ENCODE data around the gene ATG16L1. TPM values are rescaled to one million over a fixed set of nuclear protein-coding genes. Genes with fewer than 3 reads are reported as not detected.

Gene ATG16L1
- total RNA-seq, 2 experiments from 2014 or later = 23.0 to 24.6 TPM

- no peak for ATAC-seq
- DNase-seq = no peak
- ChIA-PET POLR2A (no interaction called here), CTCF (interaction anchor here (1.2 kb wide), 1 partner anchor 208 kb away, joined by 3 read pairs; no protein-coding TSS in a partner anchor)
- intact Hi-C loops (cut with DNase I, micrococcal nuclease) = no loop called here
- Mint-ChIP-seq H3K27ac (peak overlapping the region; percentile 79), H3K27me3 (no peaks in the 10 kb centered on the region), H3K4me3 (no peak overlapping the region), H3K4me1 (peaks cover 47% of the 10 kb centered on the region), H3K9me3 (ENCODE audit: low read depth) (no peaks in the 10 kb centered on the region), H3K36me3 (ENCODE audit: low read depth) (peaks cover 76% of the 10 kb centered on the region)
These were observed 10.5 kb downstream of the ATG16L1 start for GRCh38 chr2:233261819-233262555.

- intact Hi-C loops (cut with DNase I, micrococcal nuclease) = no loop called here
- DNase-seq (no peak), ATAC-seq (no peak)
- CTCF ChIA-PET = interaction anchor here (1.4 kb wide), 1 partner anchor 11 kb away, joined by 3 read pairs; the partner anchor contains the start of gene ATG16L1
- Mint-ChIP-seq H3K36me3 (ENCODE audit: low read depth) (peaks cover 75% of the 10 kb centered on the region), H3K9me3 (ENCODE audit: low read depth) (no peaks in the 10 kb centered on the region), H3K27me3 (no peaks in the 10 kb centered on the region), H3K4me3 (no peak overlapping the region), H3K4me1 (peaks cover 53% of the 10 kb centered on the region), H3K27ac (peak overlapping the region; percentile 59)
- POLR2A ChIA-PET = no interaction called here
These were observed 11.1 kb downstream of the ATG16L1 start for GRCh38 chr2:233262562-233262961.

- ChIA-PET POLR2A (no interaction called here), CTCF (interaction anchor here (1.4 kb wide), 1 partner anchor 12 kb away, joined by 3 read pairs; the partner anchor contains the start of gene ATG16L1)
- ATAC-seq = no peak
- Mint-ChIP-seq H3K4me3 (no peak overlapping the region), H3K4me1 (peaks cover 56% of the 10 kb centered on the region), H3K27ac (peak overlapping the region; percentile 59), H3K9me3 (ENCODE audit: low read depth) (no peaks in the 10 kb centered on the region), H3K27me3 (no peaks in the 10 kb centered on the region), H3K36me3 (ENCODE audit: low read depth) (peaks cover 74% of the 10 kb centered on the region)
- no peak for DNase-seq
- intact Hi-C loops (cut with DNase I, micrococcal nuclease) = no loop called here
These were observed 11.6 kb downstream of the ATG16L1 start for GRCh38 chr2:233263045-233263570.

- no peaks in the 10 kb centered on the region for H3K9me3 Mint-ChIP-seq (ENCODE audit: low read depth)
- ATAC-seq (no peak), DNase-seq (no peak)
- H3K36me3 Mint-ChIP-seq (ENCODE audit: low read depth) = peaks cover 76% of the 10 kb centered on the region
- peaks cover 59% of the 10 kb centered on the region for H3K4me1 Mint-ChIP-seq
- peak overlapping the region; percentile 29 for H3K27ac Mint-ChIP-seq
- CTCF ChIA-PET = interaction anchor here (1.2 kb wide), 1 partner anchor 412 kb away, joined by 4 read pairs; no protein-coding TSS in a partner anchor
- H3K27me3 Mint-ChIP-seq = no peaks in the 10 kb centered on the region
- intact Hi-C loops (cut with DNase I, micrococcal nuclease) = loop anchor here (5.0 kb wide), 5 partner anchors 88 to 657 kb away; partner anchors contain the start of gene DGKD (in 1 of the 2)
- no peak overlapping the region for H3K4me3 Mint-ChIP-seq
- POLR2A ChIA-PET = interaction anchor here (0.5 kb wide), 1 partner anchor 258 kb away, joined by 3 read pairs; no protein-coding TSS in a partner anchor
These were observed 13.2 kb downstream of the ATG16L1 start for GRCh38 chr2:233264667-233265066.

- H3K9me3 Mint-ChIP-seq (ENCODE audit: low read depth) = no peaks in the 10 kb centered on the region
- CTCF ChIA-PET = interaction anchor here (0.9 to 1.1 kb wide), 2 partner anchors 10 to 14 kb away, joined by 3 to 4 read pairs; partner anchors contain the start of gene ATG16L1
- H3K27ac Mint-ChIP-seq = peak overlapping the region; percentile 98
- peaks cover 79% of the 10 kb centered on the region for H3K36me3 Mint-ChIP-seq (ENCODE audit: low read depth)
- POLR2A ChIA-PET = interaction anchor here (0.6 kb wide), 2 partner anchors 108 to 128 kb away, joined by 3 to 5 read pairs; no protein-coding TSS in a partner anchor
- peaks cover 63% of the 10 kb centered on the region for H3K4me1 Mint-ChIP-seq
- H3K4me3 Mint-ChIP-seq = no peak overlapping the region
- H3K27me3 Mint-ChIP-seq = no peaks in the 10 kb centered on the region
- ATAC-seq = no peak
- intact Hi-C loops (cut with DNase I, micrococcal nuclease) = loop anchor here (5.0 kb wide), 5 partner anchors 86 to 659 kb away; partner anchors contain the start of gene DGKD (in 1 of the 2)
- DNase-seq = no peak
These were observed 14.5 kb downstream of the ATG16L1 start for GRCh38 chr2:233265899-233266431.

GRCh38 chr2:233266481-233266880 lies 15.0 kb downstream of the ATG16L1 start:
- intact Hi-C loops (cut with DNase I, micrococcal nuclease) = loop anchor here (5.0 kb wide), 5 partner anchors 86 to 659 kb away; partner anchors contain the start of gene DGKD (in 1 of the 2)
- peak overlapping the region; percentile 98 for H3K27ac Mint-ChIP-seq
- H3K9me3 Mint-ChIP-seq (ENCODE audit: low read depth) = no peaks in the 10 kb centered on the region
- peaks cover 63% of the 10 kb centered on the region for H3K4me1 Mint-ChIP-seq
- no peak overlapping the region for H3K4me3 Mint-ChIP-seq
- DNase-seq = no peak
- H3K27me3 Mint-ChIP-seq = no peaks in the 10 kb centered on the region
- ChIA-PET POLR2A (interaction anchor here (0.6 to 0.7 kb wide), 3 partner anchors 109 to 579 kb away, joined by 3 to 5 read pairs (median 3); no protein-coding TSS in a partner anchor), CTCF (interaction anchor here (0.9 to 2.4 kb wide), 3 partner anchors 10 to 15 kb away, joined by 3 to 19 read pairs (median 4); partner anchors contain the start of gene ATG16L1)
- peaks cover 78% of the 10 kb centered on the region for H3K36me3 Mint-ChIP-seq (ENCODE audit: low read depth)
- no peak for ATAC-seq

GRCh38 chr2:233267516-233268245 lies 16.2 kb downstream of the ATG16L1 start:
- DNase-seq = peak; percentile 85
- Mint-ChIP-seq H3K36me3 (ENCODE audit: low read depth) (peaks cover 77% of the 10 kb centered on the region), H3K4me3 (peak overlapping the region; percentile 53), H3K27me3 (no peaks in the 10 kb centered on the region), H3K27ac (peak overlapping the region; percentile 98), H3K4me1 (peaks cover 66% of the 10 kb centered on the region), H3K9me3 (ENCODE audit: low read depth) (no peaks in the 10 kb centered on the region)
- POLR2A ChIA-PET = interaction anchor here (0.5 to 0.9 kb wide), 9 partner anchors 14 to 638 kb away, joined by 3 to 5 read pairs (median 3); partner anchors contain the start of genes ATG16L1 and INPP5D
- intact Hi-C loops (cut with DNase I, micrococcal nuclease) = loop anchor here (1.0 to 5.0 kb wide), 8 partner anchors 16 to 717 kb away; partner anchors contain the start of genes ATG16L1 (in 2 of the 2), DGKD (in 1 of the 2), EIF4E2 (in 1 of the 2) and TIGD1 (in 1 of the 2)
- peak; percentile 95 for ATAC-seq
- CTCF ChIA-PET = interaction anchor here (0.6 to 2.4 kb wide), 10 partner anchors 13 to 907 kb away, joined by 3 to 19 read pairs (median 3); partner anchors contain the start of genes ATG16L1 and INPP5D

GRCh38 chr2:233270366-233270765 lies 18.9 kb downstream of the ATG16L1 start:
- peak overlapping the region; percentile 98 for H3K27ac Mint-ChIP-seq
- ChIA-PET POLR2A (no interaction called here), CTCF (interaction anchor here (0.9 to 1.6 kb wide), 8 partner anchors 10 to 216 kb away, joined by 3 to 9 read pairs (median 5); partner anchors contain the start of gene ATG16L1)
- H3K9me3 Mint-ChIP-seq (ENCODE audit: low read depth) = no peaks in the 10 kb centered on the region
- peak overlapping the region; percentile 15 for H3K4me3 Mint-ChIP-seq
- no peak for ATAC-seq
- intact Hi-C loops (cut with DNase I, micrococcal nuclease) = no loop called here
- peaks cover 73% of the 10 kb centered on the region for H3K4me1 Mint-ChIP-seq
- no peak for DNase-seq
- peaks cover 84% of the 10 kb centered on the region for H3K36me3 Mint-ChIP-seq (ENCODE audit: low read depth)
- H3K27me3 Mint-ChIP-seq = no peaks in the 10 kb centered on the region

- no peak for DNase-seq
- ChIA-PET POLR2A (no interaction called here), CTCF (interaction anchor here (0.6 to 1.6 kb wide), 8 partner anchors 9 to 216 kb away, joined by 3 to 9 read pairs (median 4); partner anchors contain the start of gene ATG16L1)
- Mint-ChIP-seq H3K27me3 (no peaks in the 10 kb centered on the region), H3K36me3 (ENCODE audit: low read depth) (peaks cover 82% of the 10 kb centered on the region), H3K9me3 (ENCODE audit: low read depth) (no peaks in the 10 kb centered on the region), H3K27ac (peak overlapping the region; percentile 98), H3K4me1 (peaks cover 70% of the 10 kb centered on the region), H3K4me3 (peak overlapping the region; percentile 15)
- no peak for ATAC-seq
- intact Hi-C loops (cut with DNase I, micrococcal nuclease) = no loop called here
These were observed 19.5 kb downstream of the ATG16L1 start for GRCh38 chr2:233270951-233271350.

GRCh38 chr2:233271693-233272092 lies 20.2 kb downstream of the ATG16L1 start:
- peak overlapping the region; percentile 44 for H3K27ac Mint-ChIP-seq
- H3K27me3 Mint-ChIP-seq = no peaks in the 10 kb centered on the region
- no peaks in the 10 kb centered on the region for H3K9me3 Mint-ChIP-seq (ENCODE audit: low read depth)
- no peak for DNase-seq
- peaks cover 63% of the 10 kb centered on the region for H3K4me1 Mint-ChIP-seq
- no peak for ATAC-seq
- no peak overlapping the region for H3K4me3 Mint-ChIP-seq
- ChIA-PET CTCF (interaction anchor here (0.5 to 1.6 kb wide), 5 partner anchors 9 to 475 kb away, joined by 3 to 9 read pairs (median 5); partner anchors contain the start of gene ATG16L1), POLR2A (no interaction called here)
- intact Hi-C loops (cut with DNase I, micrococcal nuclease) = no loop called here
- peaks cover 79% of the 10 kb centered on the region for H3K36me3 Mint-ChIP-seq (ENCODE audit: low read depth)
